GM12873 (cell line): ENCODE data around the gene SLCO4A1.

ENCODE experiments used
- CTCF ChIP-seq: IDR thresholded peaks from 2 replicates; pipeline ENCODE4 v1.5.1; 2012; ENCODE audit warnings: low read depth, mild to moderate bottlenecking, moderate library complexity, low read length, control low read depth; ENCODE audit not compliant: insufficient read depth; ENCODE audit errors: missing control alignments

Gene SLCO4A1

GRCh38 chr20:62716198-62716940 is 74.1 kb downstream of the SLCO4A1 start:
- TF ChIP-seq CTCF: no peak

DNA sequence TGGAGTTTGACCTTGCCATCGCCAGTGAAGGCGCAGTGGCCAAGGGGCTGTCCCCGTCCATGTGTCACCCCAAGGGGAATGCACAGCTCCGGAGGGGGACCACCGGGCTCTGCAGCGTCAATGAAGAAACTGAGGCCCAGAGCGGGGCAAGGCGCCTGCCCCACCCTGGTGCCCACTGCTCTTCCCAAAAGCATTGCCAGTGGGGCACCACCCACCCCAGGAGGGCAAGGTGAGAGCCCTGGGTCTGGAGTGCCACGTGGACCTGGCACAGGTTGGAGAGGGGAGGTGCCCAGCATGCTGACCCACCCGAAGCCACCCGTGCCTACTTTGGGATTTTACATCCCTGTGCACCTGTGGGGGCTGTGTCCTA is 74.6 kb downstream of the SLCO4A1 start:
- TF ChIP-seq CTCF: no peak

DNA sequence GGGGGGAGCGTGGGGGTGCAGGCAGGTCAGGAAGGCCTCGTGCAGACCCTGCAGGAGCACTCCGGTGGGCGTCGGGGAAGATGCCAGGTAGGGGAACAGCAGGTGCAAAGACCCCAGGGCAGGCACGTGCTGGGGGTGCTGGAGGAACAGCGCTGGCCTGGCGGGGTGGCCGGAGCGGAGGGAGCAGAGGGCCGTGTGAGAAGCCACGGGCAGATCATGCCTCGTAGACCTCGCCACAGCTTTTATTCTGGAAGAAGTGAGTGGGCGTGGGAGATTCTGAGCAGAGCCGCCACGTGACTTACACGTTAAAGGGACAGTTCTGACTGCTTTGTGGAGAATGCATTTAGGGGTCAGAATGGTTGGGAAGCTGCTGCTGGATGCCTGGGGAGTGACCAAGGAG is 75.6 kb downstream of the SLCO4A1 start:
- TF ChIP-seq CTCF: no peak

- no peak for TF ChIP-seq CTCF
Observed at GRCh38 chr20:62718546-62718945, 76.2 kb downstream of the SLCO4A1 start.

DNA sequence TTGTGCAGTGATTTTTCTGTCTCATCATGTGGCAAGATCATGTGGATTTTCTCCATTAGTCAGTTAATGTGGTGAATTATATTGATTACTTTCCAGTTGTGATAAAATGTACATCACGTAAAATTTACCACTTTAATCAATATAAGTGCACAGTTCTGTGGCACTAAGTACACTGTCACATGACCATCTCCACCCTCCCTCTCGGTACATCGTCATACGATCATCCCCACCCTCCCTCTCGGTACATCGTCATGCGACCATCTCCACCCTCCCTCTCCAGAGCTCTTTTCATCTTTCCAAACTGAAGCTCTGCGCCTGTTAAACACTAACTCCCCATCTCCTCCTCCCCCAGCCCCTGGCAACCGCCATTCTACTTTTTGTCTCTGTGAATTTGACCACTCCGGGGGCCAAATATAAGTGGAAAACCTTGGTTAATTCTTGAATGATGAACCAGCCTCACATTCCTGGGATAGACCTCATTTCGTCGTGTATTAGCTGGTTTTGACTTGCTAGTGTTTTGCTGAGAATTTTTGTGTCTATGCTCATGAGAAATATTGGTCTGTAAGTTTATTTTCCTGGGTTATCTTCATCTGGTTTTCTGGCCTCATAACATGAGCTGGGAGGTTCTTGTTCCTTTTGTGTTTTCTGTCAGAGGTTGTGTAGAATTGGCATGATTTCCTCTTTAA is 77.1 kb downstream of the SLCO4A1 start:
- TF ChIP-seq CTCF: no peak
